Midbrain (tissue), 1 donor: ENCODE measurements around the gene ZNF749.
"Not testable (repeated sequence)": the region's sequence is repeated elsewhere in the genome, so short reads cannot be mapped to it uniquely, and the experiment has no call there.

ENCODE experiments used
- DNase-seq: peaks from one replicate; lab custom pipeline; 2025; lab: John Stamatoyannopoulos, UW

Gene ZNF749

GRCh38 chr19:57466489-57466888 is 31.4 kb downstream of the ZNF749 start:
- no peak for DNase-seq

DNA sequence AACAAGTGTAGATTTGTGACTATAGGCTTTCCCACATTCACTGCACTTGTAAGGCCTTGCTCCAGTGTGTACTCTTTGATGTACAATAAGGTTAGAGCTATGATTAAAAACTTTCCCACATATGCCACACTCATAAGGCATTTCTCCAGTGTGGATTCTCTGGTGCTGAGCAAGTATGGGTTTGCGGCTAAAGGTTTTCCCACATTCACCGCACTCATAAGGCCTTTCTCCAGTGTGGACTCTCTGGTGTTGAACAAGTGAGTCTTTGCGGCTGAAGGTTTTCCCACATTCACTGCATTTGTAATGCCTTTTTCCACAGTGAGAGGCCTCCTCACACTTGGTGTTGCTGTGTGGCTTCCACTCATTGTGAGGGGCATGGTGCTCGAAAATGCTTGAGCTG is 38.5 kb downstream of the ZNF749 start:
- no peak for DNase-seq

DNA sequence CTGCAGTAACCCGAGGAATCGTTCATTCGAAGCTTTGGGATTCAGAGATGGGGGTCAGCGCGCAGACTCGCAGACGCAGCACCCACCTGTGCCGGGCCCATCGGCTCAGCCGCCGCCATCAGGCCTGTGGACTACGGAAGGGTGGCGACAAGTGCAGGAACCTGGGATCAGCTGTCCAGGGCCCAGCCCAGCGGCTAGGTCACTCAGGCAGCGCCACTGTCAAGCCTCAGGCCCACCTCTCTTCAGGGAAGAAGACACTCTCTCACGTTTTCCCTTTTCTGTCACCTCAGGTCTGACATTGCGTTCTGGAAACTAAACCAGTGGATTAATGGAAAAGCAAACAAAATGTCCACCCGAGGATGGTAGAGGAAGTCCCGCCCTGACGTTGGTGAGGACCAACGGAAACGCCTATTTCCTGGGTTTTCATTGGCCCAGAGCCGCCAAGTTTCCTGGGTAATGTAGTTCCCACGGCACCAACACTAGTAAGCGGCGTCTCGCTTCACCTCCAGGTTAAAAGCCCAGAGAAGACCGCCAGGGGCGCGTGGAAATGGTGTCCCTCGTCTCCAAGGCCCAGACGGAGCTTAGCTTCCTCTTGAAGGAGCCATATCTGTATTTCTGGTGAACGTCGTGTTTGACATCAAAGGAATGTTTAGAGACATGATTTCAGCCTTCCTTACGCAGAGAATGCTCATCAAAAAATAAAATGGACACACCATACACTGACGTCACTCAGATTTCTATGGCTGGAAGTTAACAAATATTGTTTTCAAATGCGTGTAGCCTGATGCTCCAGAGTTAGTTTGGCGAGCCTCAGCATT is 42.3 kb downstream of the ZNF749 start, which contains the start of gene ZNF772:
Gene ZNF772, minus strand, starts transcription at position 376 of the 818 bp plus-strand sequence. Its CDS starts 257 bp downstream, at position 119.
- DNase-seq: peak; percentile 96

DNA sequence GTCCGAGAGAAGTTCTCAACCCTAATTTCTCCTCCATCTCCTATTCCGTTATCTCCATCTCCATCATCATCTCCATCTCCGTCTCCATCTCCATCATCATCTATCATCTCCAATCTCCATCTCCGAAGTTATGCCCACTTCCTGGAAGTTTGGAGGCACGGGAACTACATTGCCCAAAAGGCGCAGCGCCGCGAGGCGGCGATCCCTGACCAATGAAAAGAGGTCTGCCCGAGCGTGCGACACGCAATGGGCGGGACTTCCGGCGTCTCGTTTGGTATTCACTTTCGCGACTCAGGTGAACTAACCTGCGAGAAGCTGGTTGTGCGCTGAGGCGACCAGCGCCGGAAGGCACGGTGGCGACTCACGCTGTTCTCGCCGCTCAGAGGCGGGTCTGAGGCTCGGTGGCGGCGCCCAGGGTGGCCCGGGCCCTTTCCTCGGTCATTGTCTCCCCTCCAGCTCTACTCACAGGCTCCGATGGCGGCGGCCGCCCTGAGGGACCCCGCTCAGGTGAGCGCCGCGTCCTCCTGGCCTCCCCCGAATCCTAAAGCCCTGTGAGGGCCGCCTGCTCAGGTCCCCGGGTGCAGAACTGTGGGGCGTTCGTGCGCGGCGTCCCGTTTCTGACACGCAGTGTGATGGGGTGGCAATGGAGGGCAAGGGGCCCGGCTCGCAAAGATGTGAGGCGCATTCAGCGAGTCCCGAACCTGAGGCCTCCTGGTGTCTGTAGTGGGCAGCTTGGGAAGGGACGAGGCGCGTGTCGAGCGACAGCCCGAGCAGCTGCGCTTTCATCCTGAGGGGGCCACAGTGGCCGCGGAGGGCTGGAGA is 52.6 kb downstream of the ZNF749 start, which contains the start of gene ZNF419:
Gene ZNF419, plus strand, starts transcription at position 274 of the 822 bp plus-strand sequence. Its CDS starts 201 bp downstream, at position 475.
- DNase-seq: peak; percentile 92

GRCh38 chr19:57488299-57488644 is 53.1 kb downstream of the ZNF749 start:
- not testable (repeated sequence) for DNase-seq
